Measurements from ENCODE around the gene DNAJB1. TPM values are rescaled to one million over a fixed set of nuclear protein-coding genes. Genes with fewer than 3 reads are reported as not detected.

DNAJB1 gene
- total RNA-seq, 1 experiment from 2014 or later: 77.7 TPM

- Histone ChIP-seq H2BK12ac (ENCODE audit: insufficient read length, low read depth, low read length) (no peak overlapping the region), H3T11ph (ENCODE audit: low read length) (no peak overlapping the region), H2AFZ (ENCODE audit: low read length) (no peak overlapping the region), H3K9me3 (ENCODE audit: control insufficient read depth, low read depth, low read length) (no peaks in the 10 kb centered on the region), H3K79me2 (ENCODE audit: insufficient read depth, low read length) (no peaks in the 10 kb centered on the region), H3K18ac (ENCODE audit: insufficient read length, low read depth, low read length) (no peak overlapping the region), H4K8ac (replicated peaks; ENCODE audit: insufficient read length, low read depth, low read length) (no peak overlapping the region), H2BK15ac (ENCODE audit: low read depth, low read length) (no peak overlapping the region), H3K23me2 (ENCODE audit: insufficient read length, low read depth, low read length, poor library complexity, severe bottlenecking) (peaks cover 2% of the 10 kb centered on the region), H3K4ac (ENCODE audit: low read depth, low read length) (no peak overlapping the region), H3K79me1 (ENCODE audit: insufficient read depth, low read depth, low read length, poor library complexity, severe bottlenecking) (no peaks in the 10 kb centered on the region), H2AK5ac (ENCODE audit: insufficient read length, low read length) (no peak overlapping the region), H3K9ac (ENCODE audit: extremely low read depth, insufficient read length, low read length) (no peak overlapping the region), H3K27ac (ENCODE audit: insufficient read length, low read depth, low read length) (no peak overlapping the region), H3K14ac (ENCODE audit: insufficient read depth, low read length) (no peak overlapping the region), H2BK20ac (ENCODE audit: low read depth, low read length, poor library complexity, severe bottlenecking) (no peak overlapping the region), H2BK5ac (ENCODE audit: insufficient read length, low read length) (no peak overlapping the region), H3K27me3 (ENCODE audit: insufficient read depth, low read length) (no peaks in the 10 kb centered on the region), H4K91ac (ENCODE audit: insufficient read length, low read depth, low read length) (no peak overlapping the region), H3K56ac (ENCODE audit: insufficient read length, low read depth, low read length) (no peak overlapping the region), H3K23ac (ENCODE audit: insufficient read length, low read depth, low read length) (no peak overlapping the region), H2BK120ac (ENCODE audit: low read depth, low read length, poor library complexity, severe bottlenecking) (no peak overlapping the region), H3K4me2 (ENCODE audit: insufficient read depth, insufficient read length, low read length) (no peak overlapping the region), H4K5ac (ENCODE audit: insufficient read length, low read depth, low read length) (no peak overlapping the region), H3K4me1 (ENCODE audit: insufficient read depth, low read length) (no peaks in the 10 kb centered on the region), H4K20me1 (ENCODE audit: control insufficient read depth, insufficient read depth, insufficient read length) (no peaks in the 10 kb centered on the region)
- WGBS (ENCODE audit: extremely low coverage, insufficient read length, low lambda C conversion rate): no CpG with 5 or more reads among the region's 12 CpGs
- DNase-seq: no peak
- Mint-ChIP-seq H3K27me3 (ENCODE audit: low read depth) (peaks cover 2% of the 10 kb centered on the region; the same call in 1 of the 2 replicates), H3K4me1 (peaks cover 4% of the 10 kb centered on the region in 2 experiments; a peak in 1 of 4 replicates), H3K9me3 (no peaks in the 10 kb centered on the region), H3K36me3 (ENCODE audit: insufficient read depth in 1 of 3, low read depth in 3 of 3) (peaks cover 14 to 63% (median 58%) of the 10 kb centered on the region in 3 experiments; a peak in 6 of 7 replicates), H3K27ac (no peak overlapping the region), H3K4me3 (no peak overlapping the region)
- TF ChIP-seq CTCF (conservative IDR thresholded peaks at IDR 0.05): no peak
These were observed 50.8 kb downstream of the DNAJB1 start for GRCh38 chr19:14467391-14467790.

Small RNA genes within 50 kb of the gene (microRNA-seq; reads per million reads assigned to microRNA genes)
- gene MIR639 (ENCODE audit: borderline microRNAs expressed): not detected

Other genes starting within 250 kb of the DNAJB1 start
- 0.96 and 0.97 TPM in 2 replicates for gene ADGRE5, start 137.0 kb downstream of the DNAJB1 start, total RNA-seq (2021)
- gene DDX39A, start 99.1 kb downstream of the DNAJB1 start, total RNA-seq (2021): 137 and 145 TPM in 2 replicates
- 149 and 159 TPM in 2 replicates for gene PKN1, start 85.1 kb downstream of the DNAJB1 start, total RNA-seq (2021)
- gene PTGER1, start 43.0 kb downstream of the DNAJB1 start, total RNA-seq (2021): 0.63 and 0.66 TPM in 2 replicates
- 70.6 and 75.0 TPM in 2 replicates for gene GIPC1, start 22.3 kb downstream of the DNAJB1 start, total RNA-seq (2021)
- 162 and 164 TPM in 2 replicates for gene TECR, start 11.2 kb upstream of the DNAJB1 start, total RNA-seq (2021)
- 155 and 161 TPM in 2 replicates for gene NDUFB7, start 53.7 kb upstream of the DNAJB1 start, total RNA-seq (2021)
- gene CLEC17A, start 64.7 kb upstream of the DNAJB1 start, total RNA-seq (2021): not detected in 2 replicates
- gene ADGRE3, start 156.4 kb upstream of the DNAJB1 start, total RNA-seq (2021): not detected in 2 replicates
- gene ZNF333, start 171.7 kb upstream of the DNAJB1 start, total RNA-seq (2021): 6.0 and 7.9 TPM in 2 replicates

Data from H9 (cell line).